LoVo (cell line): ENCODE results near the gene WFDC11.

Experiments
- DNase-seq: peaks from one replicate; pipeline ENCODE4 v3.0.0-alpha.2; 2016; ENCODE audit warnings: low spot score

Gene WFDC11

DNA sequence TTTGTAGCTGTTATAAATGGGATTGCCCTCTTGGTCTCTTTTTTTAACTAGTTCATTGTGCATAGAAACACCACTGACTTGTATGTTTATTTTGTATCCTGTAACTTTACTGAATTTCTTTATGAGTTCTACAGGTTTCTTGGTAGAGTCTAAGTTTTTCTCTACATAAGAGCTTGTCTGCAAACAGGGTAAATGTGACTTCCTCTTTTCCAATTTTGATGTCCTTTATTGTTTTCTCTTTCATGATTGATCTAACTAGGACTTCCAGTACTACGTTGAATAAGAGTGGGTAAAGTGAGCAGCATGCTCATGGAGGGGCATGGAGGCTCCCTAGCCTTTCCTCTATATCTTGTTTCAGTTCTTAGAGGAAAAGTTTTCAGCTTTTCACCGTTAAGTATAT lies 43.5 kb downstream of the WFDC11 start:
- no peak for DNase-seq

DNA sequence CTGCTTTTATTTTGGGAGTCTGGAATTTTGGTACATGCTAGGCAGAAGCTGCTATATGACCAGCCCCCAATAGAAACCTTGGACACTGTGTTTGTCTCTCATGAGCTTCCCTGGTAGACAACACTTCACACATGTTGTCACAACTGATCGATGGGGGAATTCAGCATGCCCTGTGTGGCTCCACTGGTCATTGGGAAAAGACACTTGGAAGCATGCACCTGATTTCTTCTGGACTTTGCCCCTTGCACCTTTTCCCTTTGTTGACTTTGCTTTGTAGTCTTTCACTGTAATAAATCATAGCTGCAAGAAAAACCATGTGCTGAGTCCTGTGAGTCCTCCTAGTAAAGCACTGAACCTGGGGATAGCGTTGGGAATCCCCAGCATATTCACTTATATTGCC lies 48.4 kb downstream of the WFDC11 start:
- peak; percentile 15 for DNase-seq

DNA sequence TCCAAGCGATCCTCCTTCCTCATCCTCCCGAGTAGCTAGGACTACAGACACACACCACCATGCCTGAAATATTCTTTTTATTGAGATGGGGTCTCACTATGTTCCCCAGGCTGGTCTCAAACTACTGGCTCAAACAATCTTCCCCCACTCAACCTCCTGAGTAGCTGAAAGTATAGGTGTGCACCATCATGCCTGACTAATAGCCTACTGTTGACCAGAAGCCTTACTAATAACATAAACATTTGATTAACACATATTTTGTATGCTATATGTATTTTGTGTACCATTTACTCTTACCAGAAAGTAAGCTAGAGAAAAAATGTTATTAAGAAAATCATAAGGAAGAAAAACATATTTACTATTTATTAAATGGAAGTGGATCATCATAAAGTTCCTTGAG lies 52.4 kb downstream of the WFDC11 start:
- no peak for DNase-seq

DNA sequence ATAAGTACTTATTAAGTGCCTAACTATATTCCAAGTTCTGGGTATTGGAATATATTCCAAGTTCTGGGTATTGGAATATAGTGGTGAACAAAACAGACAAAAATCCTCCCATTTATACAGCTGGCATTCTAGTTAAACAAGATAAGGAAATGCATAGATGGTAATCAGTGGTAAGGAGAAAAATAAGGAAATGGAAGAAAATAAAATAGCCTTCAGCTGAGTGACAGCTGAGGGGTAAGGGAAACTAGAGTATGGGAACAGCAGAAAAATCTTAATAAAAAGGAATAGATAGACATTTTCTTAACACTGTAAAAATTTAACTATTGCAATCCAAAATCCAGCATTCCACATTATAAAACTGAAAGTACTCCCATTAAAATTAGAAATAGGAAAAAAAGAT lies 57.7 kb downstream of the WFDC11 start:
- no peak for DNase-seq

DNA sequence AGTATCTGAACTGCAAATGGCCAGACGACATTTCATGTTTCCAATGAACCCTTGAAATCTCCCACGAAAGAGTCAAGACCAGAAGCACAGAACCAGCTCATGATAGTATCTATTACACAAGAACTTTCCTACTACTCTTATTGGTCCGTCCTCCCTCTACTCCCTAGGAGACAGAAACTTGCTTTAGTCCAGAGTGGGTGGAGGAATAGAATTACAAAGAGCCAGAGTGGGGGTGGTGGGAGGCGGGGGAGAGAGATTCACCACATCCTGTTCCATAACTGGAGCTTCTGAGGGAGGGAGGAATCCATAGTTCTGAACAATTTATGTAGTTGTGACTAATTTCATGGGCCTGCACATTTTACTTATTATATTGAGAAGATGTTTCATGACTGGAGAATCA lies 59.0 kb downstream of the WFDC11 start:
- DNase-seq, result no peak

DNA sequence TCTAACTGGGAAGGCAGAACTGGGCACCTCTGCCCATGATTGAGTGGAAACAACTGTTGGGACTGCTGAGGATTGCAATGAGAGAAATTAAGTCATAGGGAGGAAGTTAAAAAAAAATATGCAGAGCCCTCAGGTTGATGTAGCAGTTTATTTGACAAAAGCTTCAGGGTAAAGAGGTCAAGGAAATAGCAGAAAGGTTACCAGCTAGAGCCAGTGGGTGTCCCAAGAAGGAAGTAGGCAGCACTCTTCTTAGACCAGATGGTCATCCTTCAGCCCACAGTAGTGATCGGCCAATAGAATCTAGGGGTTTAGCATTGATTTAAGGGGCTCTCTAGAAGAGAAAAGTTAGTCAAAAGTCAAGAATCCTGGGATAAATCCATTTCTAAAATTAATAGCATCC lies 62.2 kb downstream of the WFDC11 start:
- no peak for DNase-seq
